Measurements from ENCODE around the gene SOS1.

GRCh38 chr2:39007875-39008504 is 112.9 kb downstream of the SOS1 start:
- TF ChIP-seq CTCF (IDR thresholded peaks at IDR 0.05) (no peak), POLR2A (IDR thresholded peaks at IDR 0.05) (no peak)
